ENCODE results near the gene SKA3.
"Not testable (repeated sequence)": the region's sequence is repeated elsewhere in the genome, so short reads cannot be mapped to it uniquely, and the experiment has no call there.

Gene SKA3

DNA sequence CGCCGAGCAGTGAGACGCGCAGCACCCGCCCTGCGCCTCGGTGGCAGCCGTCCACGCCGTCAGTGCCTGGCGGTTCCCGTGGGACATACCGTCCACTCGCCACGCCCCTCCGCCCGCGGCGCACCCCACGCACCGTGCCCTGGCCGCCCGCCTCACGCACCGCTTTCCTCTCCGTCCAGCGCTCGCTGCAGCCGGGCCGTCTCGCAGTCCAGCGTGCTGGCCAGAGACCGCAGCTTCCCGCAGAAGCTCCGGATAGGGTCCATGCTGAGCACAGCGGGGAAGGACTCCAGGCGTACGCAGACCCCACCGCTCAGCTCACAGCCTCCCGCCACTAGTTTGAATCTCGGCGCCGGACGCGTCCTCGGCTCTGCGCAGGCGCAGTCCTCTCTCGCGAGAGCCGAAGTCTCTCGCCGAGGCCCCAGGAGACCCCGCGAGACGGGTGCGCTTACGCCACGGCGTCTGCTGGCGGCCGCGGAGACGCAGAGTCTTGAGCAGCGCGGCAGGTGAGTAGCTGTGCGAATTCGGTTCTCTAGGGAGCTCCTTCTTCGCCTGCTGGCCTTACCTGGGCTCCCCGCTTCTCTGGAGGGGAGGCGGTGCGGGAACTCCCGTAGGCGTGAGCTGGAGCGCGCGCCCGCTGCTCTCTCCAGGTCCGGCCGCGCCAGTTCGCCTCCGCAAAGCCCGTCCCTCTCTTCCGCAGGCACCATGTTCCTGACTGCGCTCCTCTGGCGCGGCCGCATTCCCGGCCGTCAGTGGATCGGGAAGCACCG is at the start of gene SKA3, which contains the start of gene MRPL57:
Gene SKA3, minus strand, starts transcription at position 338 of the 767 bp plus-strand sequence. Its CDS starts 75 bp downstream, at position 263.
Gene MRPL57, plus strand, starts transcription at position 444 of the 767 bp plus-strand sequence. Its CDS starts 259 bp downstream, at position 703.
- ChIA-PET POLR2A (interaction anchor here (1.8 kb wide), 1 partner anchor 28 kb away, joined by 10 read pairs; no protein-coding TSS in a partner anchor), CTCF (interaction anchor here (0.8 to 7.1 kb wide), 17 partner anchors 11 to 979 kb away, joined by 3 to 66 read pairs (median 4); no protein-coding TSS in a partner anchor)
- TF ChIP-seq, protein P1, sequence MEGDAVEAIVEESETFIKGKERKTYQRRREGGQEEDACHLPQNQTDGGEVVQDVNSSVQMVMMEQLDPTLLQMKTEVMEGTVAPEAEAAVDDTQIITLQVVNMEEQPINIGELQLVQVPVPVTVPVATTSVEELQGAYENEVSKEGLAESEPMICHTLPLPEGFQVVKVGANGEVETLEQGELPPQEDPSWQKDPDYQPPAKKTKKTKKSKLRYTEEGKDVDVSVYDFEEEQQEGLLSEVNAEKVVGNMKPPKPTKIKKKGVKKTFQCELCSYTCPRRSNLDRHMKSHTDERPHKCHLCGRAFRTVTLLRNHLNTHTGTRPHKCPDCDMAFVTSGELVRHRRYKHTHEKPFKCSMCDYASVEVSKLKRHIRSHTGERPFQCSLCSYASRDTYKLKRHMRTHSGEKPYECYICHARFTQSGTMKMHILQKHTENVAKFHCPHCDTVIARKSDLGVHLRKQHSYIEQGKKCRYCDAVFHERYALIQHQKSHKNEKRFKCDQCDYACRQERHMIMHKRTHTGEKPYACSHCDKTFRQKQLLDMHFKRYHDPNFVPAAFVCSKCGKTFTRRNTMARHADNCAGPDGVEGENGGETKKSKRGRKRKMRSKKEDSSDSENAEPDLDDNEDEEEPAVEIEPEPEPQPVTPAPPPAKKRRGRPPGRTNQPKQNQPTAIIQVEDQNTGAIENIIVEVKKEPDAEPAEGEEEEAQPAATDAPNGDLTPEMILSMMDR (IDR thresholded peaks at IDR 0.05; ENCODE audit: control extremely low read depth, extremely low read depth, low read depth, missing control alignments), result no peak
- DNase-seq (ENCODE audit: extremely low spot score), result peak; percentile 98

DNA sequence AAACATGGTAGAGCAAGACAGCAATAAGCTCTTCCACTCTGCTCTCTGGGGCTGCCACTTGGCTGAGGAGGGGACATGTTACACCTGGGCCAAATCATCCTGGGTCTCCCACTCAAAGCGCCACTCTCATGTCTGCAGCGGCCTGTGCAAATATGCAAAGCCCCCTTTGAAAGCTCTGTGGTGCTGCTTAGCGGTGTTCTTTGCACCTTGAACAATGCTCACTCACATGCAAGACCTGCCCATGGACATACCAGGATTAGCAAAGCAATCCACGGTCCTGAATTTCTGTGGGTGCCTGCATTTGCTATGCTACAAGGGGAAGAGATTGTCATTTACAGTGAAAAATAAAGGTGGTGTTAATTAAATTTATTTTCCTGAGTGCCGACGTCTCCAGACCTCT is 48.7 kb upstream of the SKA3 start:
- POLR2A ChIA-PET, result no interaction called here
- CTCF ChIA-PET, result no interaction called here
- TF ChIP-seq, protein P1 (IDR thresholded peaks at IDR 0.05; ENCODE audit: control extremely low read depth, extremely low read depth, low read depth, missing control alignments), result no peak
- no peak for DNase-seq (ENCODE audit: extremely low spot score)

DNA sequence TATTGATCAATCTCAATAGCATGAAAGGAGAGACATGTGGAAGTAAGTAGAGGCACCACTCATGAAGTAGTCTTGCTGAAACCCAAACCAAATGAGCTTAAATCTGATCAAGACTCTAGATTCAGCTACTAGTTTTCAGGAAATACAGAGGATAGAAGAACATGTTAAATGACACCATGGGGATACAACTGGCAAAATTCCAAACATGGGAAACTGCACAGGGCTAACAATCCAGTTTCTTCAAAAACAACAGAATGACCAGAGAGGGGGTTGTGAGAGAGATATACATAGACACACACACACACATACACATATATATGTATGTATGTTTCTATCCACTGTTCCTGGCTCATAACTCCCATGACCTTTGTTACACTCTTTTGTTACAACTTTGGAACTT is 44.9 kb upstream of the SKA3 start:
- CTCF ChIA-PET, result no interaction called here
- DNase-seq (ENCODE audit: extremely low spot score), result no peak
- TF ChIP-seq, protein P1 (IDR thresholded peaks at IDR 0.05; ENCODE audit: control extremely low read depth, extremely low read depth, low read depth, missing control alignments), result no peak
- POLR2A ChIA-PET, result no interaction called here

DNA sequence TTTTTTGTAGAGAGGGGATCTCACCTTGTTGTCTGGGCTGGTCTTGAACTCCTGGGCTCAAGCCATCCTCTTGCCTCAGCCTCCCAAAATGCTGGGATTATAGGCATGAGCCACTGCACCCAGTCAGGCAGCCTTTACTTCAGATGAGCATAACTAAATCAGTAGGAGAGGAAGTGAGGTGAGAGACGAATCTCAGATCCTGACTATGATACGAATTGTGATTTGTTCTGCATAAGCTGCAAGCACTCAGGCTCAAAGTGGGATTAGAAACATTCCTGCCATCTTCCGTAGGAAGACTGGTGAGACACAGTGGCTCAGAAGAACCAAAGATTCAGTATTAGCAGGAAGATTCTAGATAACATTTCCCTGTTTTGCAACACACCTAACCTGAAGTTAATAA is 43.4 kb upstream of the SKA3 start:
- DNase-seq (ENCODE audit: extremely low spot score); POLR2A ChIA-PET: not testable (repeated sequence)
- CTCF ChIA-PET, result interaction anchor here (0.8 to 1.1 kb wide), 3 partner anchors 15 to 258 kb away, joined by 3 to 4 read pairs (median 3); no protein-coding TSS in a partner anchor

DNA sequence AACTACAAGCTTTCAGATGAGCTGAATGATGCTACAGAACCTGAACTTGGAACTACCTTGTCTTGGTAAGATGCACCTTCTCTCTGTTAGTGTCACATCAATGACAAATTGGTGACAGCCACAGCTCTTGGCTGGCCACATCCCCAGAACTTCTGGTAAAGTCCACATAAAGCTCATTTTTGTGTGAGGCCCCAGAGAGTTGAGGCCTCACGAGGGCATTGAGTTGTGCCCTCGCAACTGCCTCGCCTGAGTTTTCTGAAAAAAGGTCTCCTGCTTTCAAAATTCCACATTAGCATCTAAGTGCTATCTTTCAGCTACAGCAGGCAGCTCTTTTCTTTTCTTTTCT is 42.7 kb upstream of the SKA3 start:
- ChIA-PET CTCF (interaction anchor here (1.1 to 1.2 kb wide), 2 partner anchors 9 to 14 kb away, joined by 3 to 4 read pairs; no protein-coding TSS in a partner anchor), POLR2A (interaction anchor here (0.6 kb wide), 1 partner anchor 1354 kb away, joined by 7 read pairs; no protein-coding TSS in a partner anchor)
- no peak for DNase-seq (ENCODE audit: extremely low spot score)
- TF ChIP-seq, protein P1 (IDR thresholded peaks at IDR 0.05; ENCODE audit: control extremely low read depth, extremely low read depth, low read depth, missing control alignments), result no peak

DNA sequence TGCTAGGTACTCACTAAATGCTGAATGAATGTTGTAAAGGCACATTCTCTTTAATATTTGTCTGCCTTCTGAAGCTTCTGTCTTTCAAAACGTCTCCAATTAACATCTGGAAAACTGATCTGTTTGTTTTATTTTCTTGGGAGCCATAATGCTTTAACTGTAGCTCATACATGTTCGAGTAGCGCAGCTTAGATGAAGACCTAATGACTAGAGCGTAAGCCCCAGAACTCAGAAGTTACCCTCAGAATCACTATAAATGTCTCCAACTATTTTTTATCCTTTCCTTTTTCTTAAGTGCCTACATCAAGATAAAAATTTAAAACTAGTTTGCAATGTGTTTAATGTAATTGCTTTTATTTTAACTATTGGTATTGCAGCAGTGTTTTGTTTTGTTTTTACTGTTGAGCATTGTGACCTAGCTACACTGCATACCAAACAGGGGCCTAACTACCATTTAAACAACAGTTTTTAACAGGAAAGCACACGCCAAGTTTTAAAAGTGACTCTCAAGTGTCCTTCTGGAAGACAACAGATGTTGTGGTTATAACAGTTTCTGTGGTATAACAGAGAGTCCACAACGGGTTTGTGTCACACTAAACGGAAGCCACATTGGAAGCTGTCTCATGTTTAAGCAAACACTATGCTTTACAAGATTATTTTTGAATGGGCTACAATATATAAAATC is 42.1 kb upstream of the SKA3 start:
- ChIA-PET POLR2A (interaction anchor here (0.6 kb wide), 1 partner anchor 1354 kb away, joined by 7 read pairs; no protein-coding TSS in a partner anchor), CTCF (interaction anchor here (0.8 to 1.2 kb wide), 4 partner anchors 9 to 13 kb away, joined by 3 to 4 read pairs (median 4); no protein-coding TSS in a partner anchor)
- DNase-seq (ENCODE audit: extremely low spot score), result peak; percentile 45
- TF ChIP-seq, protein P1 (IDR thresholded peaks at IDR 0.05; ENCODE audit: control extremely low read depth, extremely low read depth, low read depth, missing control alignments), result no peak
